IPS DF 6.9 (cell line): ENCODE measurements around the gene FCRL1.

Experiments used
- DNase-seq: peaks from one replicate; pipeline ENCODE4 v3.0.0-alpha.2; 2013; ENCODE audit warnings: low read depth, low spot score
- H3K27ac ChIP-seq: one replicate; pipeline ENCODE4 v1.5.1; 2013; ENCODE audit warnings: low read length, control low read depth
- H3K27me3 ChIP-seq: 2 replicates; pipeline ENCODE4 v1.6.1; 2013; ENCODE audit warnings: mild to moderate bottlenecking, low read length; ENCODE audit not compliant: control insufficient read depth, insufficient read depth
- H3K36me3 ChIP-seq: 2 replicates; pipeline ENCODE4 v1.6.1; 2013; ENCODE audit warnings: low read length; ENCODE audit not compliant: control insufficient read depth, insufficient read depth
- H3K4me1 ChIP-seq: 2 replicates; pipeline ENCODE4 v1.6.1; 2013; ENCODE audit warnings: low read length; ENCODE audit not compliant: control insufficient read depth, insufficient read depth
- H3K4me3 ChIP-seq: 2 replicates; pipeline ENCODE4 v1.5.1; 2013; ENCODE audit warnings: mild to moderate bottlenecking, low read length
- H3K9me3 ChIP-seq: 2 replicates; pipeline ENCODE4 v1.6.1; 2013; ENCODE audit warnings: low read length, inconsistent platforms; ENCODE audit not compliant: control insufficient read depth, insufficient read depth
- WGBS: extraction: QIAGEN DNeasy Blood & Tissue Kit; methylation state at CpG from one replicate; pipeline ENCODE4 v1.1.7; 2013; ENCODE audit warnings: mixed read lengths, missing lambda C conversion rate; ENCODE audit not compliant: insufficient read length, insufficient coverage; 5-methylcytosine and 5-hydroxymethylcytosine counted together

FCRL1 gene, protein sequence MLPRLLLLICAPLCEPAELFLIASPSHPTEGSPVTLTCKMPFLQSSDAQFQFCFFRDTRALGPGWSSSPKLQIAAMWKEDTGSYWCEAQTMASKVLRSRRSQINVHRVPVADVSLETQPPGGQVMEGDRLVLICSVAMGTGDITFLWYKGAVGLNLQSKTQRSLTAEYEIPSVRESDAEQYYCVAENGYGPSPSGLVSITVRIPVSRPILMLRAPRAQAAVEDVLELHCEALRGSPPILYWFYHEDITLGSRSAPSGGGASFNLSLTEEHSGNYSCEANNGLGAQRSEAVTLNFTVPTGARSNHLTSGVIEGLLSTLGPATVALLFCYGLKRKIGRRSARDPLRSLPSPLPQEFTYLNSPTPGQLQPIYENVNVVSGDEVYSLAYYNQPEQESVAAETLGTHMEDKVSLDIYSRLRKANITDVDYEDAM

GRCh38 chr1:157819896-157820295 lies at the start of gene FCRL1:
FCRL1 (minus strand) TSS chr1:157820120; CDS start chr1:157820037, 83 bp downstream.
- H3K27ac ChIP-seq = no peak within 1 kb of the TSS
- DNase-seq = no peak
- WGBS = no CpG with 5 or more reads among the region's 3 CpGs
- no peak within 1 kb of the TSS for H3K4me3 ChIP-seq
- H3K36me3 ChIP-seq = no peaks in the 10 kb centered on the region
- no peaks in the 10 kb centered on the region for H3K4me1 ChIP-seq
- no peaks in the 10 kb centered on the region; the same call in 1 of the 2 replicates for H3K9me3 ChIP-seq
- H3K27me3 ChIP-seq = no peaks in the 10 kb centered on the region

GRCh38 chr1:157868654-157869053 lies 48.7 kb upstream of the FCRL1 start:
- no peaks in the 10 kb centered on the region; the same call in 1 of the 2 replicates for H3K4me1 ChIP-seq
- H3K9me3 ChIP-seq = no peaks in the 10 kb centered on the region
- H3K27ac ChIP-seq = no peak overlapping the region
- H3K4me3 ChIP-seq = no peak overlapping the region
- no peaks in the 10 kb centered on the region for H3K36me3 ChIP-seq
- no peaks in the 10 kb centered on the region for H3K27me3 ChIP-seq
- no peak for DNase-seq
- no CpG with 5 or more reads among the region's 1 CpG for WGBS

DNA sequence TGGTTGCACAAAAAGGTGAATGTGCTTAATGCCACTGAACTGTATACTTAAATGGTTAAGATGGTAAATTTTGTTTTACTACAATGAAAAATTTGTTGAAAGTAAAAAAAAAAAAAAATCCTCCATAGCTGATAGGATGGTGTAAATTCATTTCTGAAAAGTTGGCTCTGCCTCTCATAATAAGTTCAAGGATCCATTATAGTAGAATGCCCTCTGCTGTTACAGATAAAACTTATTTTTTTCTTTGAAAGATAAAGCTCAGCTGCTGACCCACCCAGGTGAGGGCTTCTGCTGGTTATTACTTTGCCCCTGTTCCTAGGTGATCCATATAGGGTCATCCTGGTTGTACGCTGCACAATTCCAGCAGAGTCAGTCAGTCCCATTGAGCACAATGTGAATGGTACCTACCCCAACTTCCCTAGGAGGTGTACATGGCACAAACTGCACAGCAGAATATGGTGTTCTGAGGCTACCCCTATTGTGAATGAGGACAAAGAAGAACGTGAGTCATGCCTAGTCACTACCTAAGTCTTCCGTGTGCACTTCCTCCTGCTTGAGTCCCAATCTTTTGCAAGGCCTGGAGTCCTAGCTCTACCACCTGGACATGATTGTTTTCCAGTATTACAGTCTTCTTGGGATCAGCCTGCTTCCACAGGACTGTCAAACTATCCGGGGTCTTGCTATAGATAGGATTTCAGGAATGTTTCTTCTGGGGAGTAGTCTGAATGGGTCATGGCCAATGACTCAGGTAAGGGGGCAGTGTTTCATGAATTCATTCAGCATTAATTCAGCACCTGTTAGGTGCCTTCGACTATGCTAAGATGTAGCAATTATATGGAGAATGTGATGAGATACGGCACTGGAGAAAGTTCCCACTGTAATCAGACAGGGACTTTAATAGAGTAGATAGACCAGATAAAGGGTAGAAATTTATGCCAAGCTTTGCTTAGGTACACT lies 42.5 kb upstream of the FCRL1 start:
- Histone ChIP-seq H3K9me3 (no peaks in the 10 kb centered on the region), H3K27me3 (no peaks in the 10 kb centered on the region), H3K4me3 (no peak overlapping the region), H3K27ac (no peak overlapping the region), H3K4me1 (no peaks in the 10 kb centered on the region), H3K36me3 (no peaks in the 10 kb centered on the region)
- no CpG with 5 or more reads among the region's 6 CpGs for WGBS
- DNase-seq = no peak

DNA sequence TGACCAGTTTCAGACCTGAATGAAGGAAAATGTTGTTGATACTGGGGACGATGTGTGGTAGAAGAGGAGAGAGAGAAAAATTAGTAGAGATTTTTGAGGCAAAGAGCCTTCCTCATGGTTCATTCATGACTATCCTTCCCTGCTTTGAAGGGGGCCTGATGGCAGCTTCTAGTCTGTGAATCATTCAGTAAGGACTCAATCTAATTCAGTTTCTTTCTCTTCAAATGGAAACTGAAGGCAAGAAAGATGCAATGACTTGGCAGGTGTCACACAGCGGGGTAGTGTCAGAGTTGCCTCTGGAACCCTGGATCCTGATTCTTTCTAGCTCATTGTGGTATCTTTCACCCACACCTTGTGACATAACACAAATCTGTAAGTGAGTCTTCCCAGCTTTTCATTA lies 36.6 kb upstream of the FCRL1 start:
- no peak for DNase-seq
- H3K4me3 ChIP-seq = no peak overlapping the region
- no peaks in the 10 kb centered on the region for H3K36me3 ChIP-seq
- no peaks in the 10 kb centered on the region for H3K9me3 ChIP-seq
- no peaks in the 10 kb centered on the region for H3K4me1 ChIP-seq
- WGBS = 100% methylated on average over 1 of the region's 2 CpGs
- H3K27ac ChIP-seq = no peak overlapping the region
- H3K27me3 ChIP-seq = no peaks in the 10 kb centered on the region

DNA sequence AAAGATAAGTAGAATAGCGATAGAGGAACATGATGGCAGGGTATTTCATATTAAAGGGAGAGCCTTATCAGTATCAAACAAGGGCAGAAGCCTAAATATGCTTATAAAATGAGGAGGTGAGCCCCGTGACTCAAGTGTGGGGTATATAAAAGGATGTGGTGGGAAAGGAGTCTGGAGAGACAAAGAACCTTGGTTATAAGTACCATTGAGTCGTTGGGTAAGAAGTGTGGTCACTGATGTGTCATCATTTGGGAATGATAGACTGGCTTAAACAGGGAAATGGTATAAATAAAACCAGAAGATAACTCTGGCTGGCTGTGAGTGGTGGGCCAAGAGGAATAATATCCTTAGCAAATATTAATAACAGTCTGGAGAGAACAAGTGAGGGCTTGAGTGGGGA lies 32.6 kb upstream of the FCRL1 start:
- no peaks in the 10 kb centered on the region for H3K9me3 ChIP-seq
- 100% methylated on average over 1 of the region's 3 CpGs for whole genome bisulfite sequencing
- no peak overlapping the region for H3K27ac ChIP-seq
- H3K4me3 ChIP-seq = no peak overlapping the region
- H3K27me3 ChIP-seq = no peaks in the 10 kb centered on the region
- H3K4me1 ChIP-seq = no peaks in the 10 kb centered on the region
- H3K36me3 ChIP-seq = no peaks in the 10 kb centered on the region
- DNase-seq = no peak

DNA sequence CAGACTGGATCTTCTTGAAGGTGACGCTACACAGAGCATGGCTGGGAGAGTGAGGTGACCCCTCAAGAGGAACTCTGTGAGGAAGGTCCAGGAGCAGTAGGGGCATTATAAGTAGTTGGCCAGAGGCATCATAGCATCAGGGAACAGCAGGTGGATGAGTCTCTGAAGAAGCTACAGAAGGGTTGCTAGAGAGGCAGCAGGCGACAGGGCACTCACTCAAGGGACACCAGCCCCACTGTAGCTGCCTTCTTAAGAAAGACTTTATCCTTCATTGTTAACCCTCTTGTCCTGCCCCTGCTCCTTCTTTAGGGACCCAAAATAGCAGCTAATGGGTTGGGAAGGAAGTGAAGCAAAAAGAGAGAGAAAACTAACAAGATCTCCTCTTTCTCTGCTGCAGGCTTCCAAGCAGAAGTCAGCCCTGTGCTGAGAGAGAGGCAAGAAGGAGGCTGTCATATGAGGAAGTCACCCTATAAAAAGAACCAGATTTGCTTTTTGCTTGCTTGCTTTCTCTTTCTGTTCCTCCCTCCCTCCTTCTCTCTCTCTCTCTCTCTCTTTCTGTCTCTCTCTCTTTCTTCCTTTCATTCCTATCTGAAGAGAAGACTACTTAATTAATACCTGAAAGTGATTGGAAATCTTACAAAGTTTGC lies 29.4 kb upstream of the FCRL1 start:
- Histone ChIP-seq H3K4me1 (no peaks in the 10 kb centered on the region), H3K9me3 (no peaks in the 10 kb centered on the region), H3K36me3 (no peaks in the 10 kb centered on the region), H3K4me3 (no peak overlapping the region), H3K27me3 (no peaks in the 10 kb centered on the region), H3K27ac (no peak overlapping the region)
- WGBS = no CpG with 5 or more reads among the region's 2 CpGs
- DNase-seq = no peak

GRCh38 chr1:157844089-157844830 lies 24.3 kb upstream of the FCRL1 start:
- H3K27ac ChIP-seq = no peak overlapping the region
- no peak for DNase-seq
- H3K4me1 ChIP-seq = no peaks in the 10 kb centered on the region
- H3K27me3 ChIP-seq = no peaks in the 10 kb centered on the region
- no peaks in the 10 kb centered on the region; the same call in 1 of the 2 replicates for H3K9me3 ChIP-seq
- WGBS = no CpG with 5 or more reads among the region's 4 CpGs
- H3K36me3 ChIP-seq = no peaks in the 10 kb centered on the region
- no peak overlapping the region for H3K4me3 ChIP-seq

DNA sequence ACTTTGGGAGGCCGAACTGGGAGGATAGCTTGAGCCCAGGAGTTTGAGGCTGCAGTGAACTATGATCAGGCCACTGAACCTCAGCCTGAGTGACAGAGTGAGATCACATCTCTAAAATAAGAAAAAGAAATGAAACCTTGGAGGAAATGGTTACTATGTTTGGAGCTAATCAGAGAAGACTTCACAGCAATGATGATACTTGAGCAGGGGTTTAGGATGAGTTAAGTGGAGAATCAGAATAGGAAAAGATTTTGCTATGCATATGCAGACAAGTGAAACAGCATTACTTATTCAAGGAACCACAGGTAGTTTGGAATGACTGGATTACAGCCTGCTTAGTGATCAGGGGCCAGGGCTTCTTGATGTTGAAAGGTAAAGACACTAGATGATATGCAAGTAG lies 23.0 kb upstream of the FCRL1 start:
- Histone ChIP-seq H3K9me3 (no peaks in the 10 kb centered on the region; the same call in 1 of the 2 replicates), H3K36me3 (no peaks in the 10 kb centered on the region), H3K4me1 (no peaks in the 10 kb centered on the region), H3K4me3 (no peak overlapping the region), H3K27ac (no peak overlapping the region), H3K27me3 (no peaks in the 10 kb centered on the region)
- no peak for DNase-seq
- no CpG with 5 or more reads among the region's 1 CpG for WGBS

DNA sequence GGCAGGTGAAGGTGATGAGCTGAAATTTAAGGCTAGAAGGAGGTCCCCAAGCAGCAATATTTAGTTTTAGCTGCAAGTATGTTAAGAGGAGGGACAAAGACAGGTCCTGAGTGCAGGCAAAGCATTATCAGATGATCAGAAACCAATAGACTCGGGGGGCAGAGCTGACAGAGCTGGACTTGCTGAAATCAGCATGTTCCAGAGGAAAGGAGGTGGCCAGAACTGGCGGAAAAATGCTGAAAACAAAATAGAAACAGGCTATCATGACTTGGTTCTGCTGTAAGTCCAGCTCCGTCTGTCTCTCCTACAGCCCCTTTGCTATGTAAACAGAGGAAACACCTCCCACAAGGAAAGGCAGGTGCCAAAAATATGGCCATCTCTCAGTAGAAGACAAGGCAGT lies 21.8 kb upstream of the FCRL1 start, which contains the start of gene CD5L:
Gene CD5L, minus strand, starts transcription at position 101 of the 400 bp plus-strand sequence. CDS start 107 bp downstream, outside the sequence.
- Histone ChIP-seq H3K4me3 (no peak within 1 kb of the TSS), H3K27ac (no peak within 1 kb of the TSS), H3K27me3 (no peaks in the 10 kb centered on the region), H3K4me1 (no peaks in the 10 kb centered on the region), H3K9me3 (no peaks in the 10 kb centered on the region; the same call in 1 of the 2 replicates), H3K36me3 (no peaks in the 10 kb centered on the region)
- WGBS = no CpG with 5 or more reads among the region's 3 CpGs
- DNase-seq = no peak
